NB4 (cell line): ENCODE data around the gene LYRM1.

Experiments
- CTCF ChIP-seq: IDR thresholded peaks from one replicate; pipeline ENCODE4 v1.5.1; 2012; ENCODE audit warnings: low read depth, low read length
- MAX ChIP-seq: IDR thresholded peaks from 2 replicates; pipeline ENCODE4 v1.6.1; 2011; ENCODE audit warnings: low read depth, low read length
- MYC ChIP-seq: IDR thresholded peaks from 2 replicates; pipeline ENCODE4 v1.6.1; 2011; ENCODE audit warnings: low read depth, low read length
- POLR2A ChIP-seq: IDR thresholded peaks from 2 replicates; pipeline ENCODE4 v1.6.1; 2011; ENCODE audit warnings: mild to moderate bottlenecking; ENCODE audit not compliant: insufficient read length; ENCODE audit errors: extremely low read depth

- no peak for TF ChIP-seq CTCF
- no peak for TF ChIP-seq POLR2A
- no peak for TF ChIP-seq MAX
- TF ChIP-seq MYC = no peak
Measured at GRCh38 chr16:20938426-20938825, 37.9 kb downstream of the LYRM1 start.
